HG03342 (cell line): ENCODE measurements around the gene PXDC1.
A peak's percentile ranks its signal among the peaks of the same experiment; 100 is the strongest.

Experiments
- ATAC-seq: cut with Tn5 transposase; IDR thresholded peaks from one replicate; pipeline ENCODE4 v1.9.1; 2021; ENCODE audit warnings: mild to moderate bottlenecking, moderate library complexity; ENCODE audit not compliant: unreplicated experiment

PXDC1 gene

GRCh38 chr6:3751077-3751729 lies at the start of gene PXDC1:
PXDC1 (minus strand) TSS chr6:3751713; CDS start chr6:3751531, 182 bp downstream.
- ATAC-seq, result peak; percentile 4

- no peak for ATAC-seq
These were observed 49.5 kb upstream of the PXDC1 start for GRCh38 chr6:3800850-3801591.

- ATAC-seq, result no peak
These were observed 48.2 kb upstream of the PXDC1 start for GRCh38 chr6:3799719-3800118.

- ATAC-seq, result no peak
These were observed 46.8 kb upstream of the PXDC1 start for GRCh38 chr6:3798055-3798919.

GRCh38 chr6:3797231-3798054 lies 45.9 kb upstream of the PXDC1 start:
- no peak for ATAC-seq

- ATAC-seq, result no peak
These were observed 45.2 kb upstream of the PXDC1 start for GRCh38 chr6:3796719-3797041.

GRCh38 chr6:3795836-3796718 lies 44.6 kb upstream of the PXDC1 start:
- ATAC-seq, result no peak

- peak; percentile 76 for ATAC-seq
These were observed 42.6 kb upstream of the PXDC1 start for GRCh38 chr6:3794092-3794491.

GRCh38 chr6:3793545-3793944 lies 42.0 kb upstream of the PXDC1 start:
- ATAC-seq, result peak; percentile 50

- no peak for ATAC-seq
These were observed 40.2 kb upstream of the PXDC1 start for GRCh38 chr6:3791526-3792203.

GRCh38 chr6:3789896-3790558 lies 38.5 kb upstream of the PXDC1 start:
- no peak for ATAC-seq

GRCh38 chr6:3789018-3789895 lies 37.7 kb upstream of the PXDC1 start:
- no peak for ATAC-seq

- ATAC-seq, result no peak
These were observed 37.0 kb upstream of the PXDC1 start for GRCh38 chr6:3788408-3789017.

- no peak for ATAC-seq
These were observed 34.6 kb upstream of the PXDC1 start for GRCh38 chr6:3786141-3786540.

- ATAC-seq, result no peak
These were observed 34.2 kb upstream of the PXDC1 start for GRCh38 chr6:3785745-3786098.

GRCh38 chr6:3784885-3785744 lies 33.6 kb upstream of the PXDC1 start:
- no peak for ATAC-seq

- ATAC-seq, result no peak
These were observed 32.9 kb upstream of the PXDC1 start for GRCh38 chr6:3784423-3784822.
